ENCODE measurements around the gene FN3K.
A peak's percentile ranks its signal among the peaks of the same experiment; 100 is the strongest.

The FN3K gene

DNA sequence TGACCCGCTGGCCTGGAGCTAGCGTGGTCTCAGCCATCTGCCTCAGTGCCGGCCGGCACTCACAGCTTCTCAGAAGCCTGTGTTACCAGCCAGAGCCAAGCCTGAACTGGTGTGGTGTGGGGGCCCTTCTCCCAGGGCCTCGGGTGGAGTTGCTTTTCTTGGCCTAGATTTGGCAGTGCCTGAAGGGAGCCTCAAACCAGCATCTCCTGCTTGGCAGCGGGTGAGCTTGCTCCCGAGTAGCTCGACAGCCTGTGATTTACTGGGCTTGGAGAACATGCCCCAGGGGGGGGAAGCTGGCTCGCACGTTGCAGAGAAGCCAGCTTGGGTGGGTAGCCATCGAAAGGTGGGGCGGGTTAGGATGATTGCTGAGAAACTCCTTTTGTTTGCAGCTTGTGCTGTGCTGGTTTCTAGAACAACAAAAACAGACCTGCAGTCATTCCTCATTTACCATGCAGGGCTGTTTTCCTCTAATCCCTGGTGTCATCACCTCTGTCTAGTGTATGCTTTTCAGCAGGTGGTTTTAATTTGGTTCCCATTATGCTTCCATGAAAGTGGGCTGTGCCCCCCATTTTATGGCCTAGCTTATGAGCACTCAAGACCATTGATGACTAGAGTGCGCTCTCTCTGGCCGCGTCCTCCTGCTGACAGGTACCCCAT lies 58.7 kb downstream of the FN3K start:
- DNase-seq: peak in 8 of 51 donors; percentile 3 to 28 (median 15)

DNA sequence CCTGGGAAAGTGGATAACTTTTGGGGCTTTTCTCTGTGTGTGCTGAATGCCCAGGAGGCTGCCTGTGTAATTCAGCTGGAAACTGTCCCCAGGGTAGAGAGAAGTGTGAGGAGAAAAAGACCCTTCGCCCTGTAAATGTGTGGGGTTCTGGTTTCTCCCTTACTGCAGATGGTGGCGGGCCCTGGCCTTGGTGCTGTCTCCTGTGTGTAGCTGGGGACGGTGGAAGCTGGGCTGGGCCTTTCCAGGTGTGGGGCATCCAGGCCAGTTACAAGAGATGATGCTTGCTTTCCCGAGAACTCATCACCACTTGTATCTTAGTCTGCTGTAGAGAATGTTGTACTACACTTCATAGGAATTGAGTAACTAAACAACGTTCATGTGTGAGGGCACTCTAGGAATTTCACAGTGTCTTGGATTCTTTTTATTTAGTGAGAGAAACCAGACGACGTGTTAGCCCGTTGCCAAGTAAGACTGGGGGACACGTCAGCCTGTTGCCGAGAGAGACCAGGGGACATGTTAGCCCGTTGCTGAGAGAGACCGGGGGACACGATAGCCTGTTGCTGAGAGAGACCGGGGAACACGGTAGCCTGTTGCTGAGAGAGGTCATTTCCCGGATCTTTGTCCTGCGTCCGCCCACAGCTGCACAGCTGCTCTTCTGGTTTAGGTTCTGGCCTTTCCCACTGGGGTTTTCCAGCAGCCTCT lies 59.5 kb downstream of the FN3K start:
- DNase-seq: no peak

DNA sequence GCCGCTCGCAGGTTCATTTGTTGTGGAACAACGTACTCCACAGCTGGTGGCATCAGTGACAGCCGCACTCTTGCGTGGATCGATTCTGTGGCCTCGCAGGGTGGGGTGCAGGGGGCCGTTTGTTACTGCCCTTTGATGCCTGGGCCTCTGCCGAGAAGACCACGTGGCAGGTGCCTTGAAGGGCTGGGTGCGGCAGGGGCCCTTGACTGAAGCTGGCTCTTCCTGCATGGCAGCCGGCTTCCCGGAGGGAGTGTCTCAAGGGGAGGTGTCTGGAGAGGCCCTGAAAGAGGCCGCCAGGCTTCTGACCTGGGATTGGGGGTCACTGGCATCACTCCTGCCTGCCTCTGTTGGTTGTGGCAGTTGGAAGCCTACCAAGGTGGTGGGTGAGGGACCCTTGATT lies 60.2 kb downstream of the FN3K start:
- DNase-seq: no peak

DNA sequence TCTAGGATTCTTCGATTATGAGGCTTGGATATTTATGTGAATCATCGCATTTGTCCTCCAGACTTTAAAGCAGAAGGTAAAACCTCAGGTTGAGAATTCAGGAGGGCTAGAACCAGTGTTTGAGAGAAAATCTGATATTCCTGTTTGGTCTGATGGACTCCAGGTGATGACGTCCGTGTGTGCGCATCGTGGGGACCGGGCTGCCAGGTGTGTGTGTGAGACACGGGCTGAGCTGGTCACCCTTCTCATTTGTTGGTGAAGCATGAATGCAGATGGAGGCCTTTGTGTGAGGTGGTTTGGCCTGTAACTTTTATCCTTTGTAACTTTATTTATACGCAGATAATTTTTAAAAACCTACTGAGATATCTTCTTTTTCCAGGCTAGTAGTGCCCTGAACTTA lies 61.6 kb downstream of the FN3K start:
- no peak for DNase-seq

DNA sequence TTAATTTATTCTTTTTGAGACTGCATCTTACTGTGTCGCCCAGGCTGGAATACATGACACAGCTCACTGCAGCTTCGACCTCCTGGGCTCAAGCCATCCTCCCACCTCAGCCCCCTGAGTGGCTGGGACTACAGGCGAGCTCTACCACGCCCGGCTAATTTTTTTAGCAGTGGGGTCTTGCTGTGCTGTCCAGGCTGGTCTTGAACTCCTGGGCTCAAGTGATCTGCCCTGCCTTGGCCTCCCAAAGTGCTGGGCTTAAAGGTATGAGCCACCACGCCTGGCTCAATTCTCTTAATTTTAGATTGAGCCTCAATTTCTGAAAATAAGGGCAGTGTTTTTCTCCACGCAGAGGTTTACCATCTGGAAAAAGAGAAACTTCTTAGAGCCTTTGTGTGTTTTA lies 63.3 kb downstream of the FN3K start:
- DNase-seq: no peak

DNA sequence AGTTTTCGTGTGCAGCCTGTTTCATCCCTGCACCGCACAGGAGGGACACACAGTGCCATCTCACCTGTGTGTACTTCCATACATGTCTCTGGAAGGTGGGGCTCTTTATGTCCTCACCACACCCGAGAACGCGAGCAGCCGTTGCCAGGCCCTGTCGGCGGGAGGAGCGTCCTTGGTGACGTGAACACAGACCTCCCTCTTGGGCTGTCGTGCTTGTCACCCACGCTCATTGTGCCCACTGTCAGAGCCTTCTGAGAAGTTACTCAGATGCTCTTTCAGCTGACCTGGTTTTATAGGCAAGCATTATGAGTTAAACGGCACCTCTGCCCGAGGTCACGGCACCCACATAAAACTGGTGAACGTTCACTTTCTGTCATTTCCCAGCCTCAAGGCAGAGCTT lies 64.2 kb downstream of the FN3K start:
- DNase-seq: no peak

Data from hypothalamus (tissue), 51 donors.